SK-N-SH (cell line): ENCODE measurements around the gene PROM1. TPM values are rescaled to one million over a fixed set of nuclear protein-coding genes. Genes with fewer than 3 reads are reported as not detected.

ENCODE experiments used
- CTCF ChIA-PET: fragments of 300-600, 350-600 bp; formaldehyde crosslinking; extraction: SDS; loops from one replicate; lab custom pipeline; 2021; lab: Yijun Ruan, JAX
- POLR2A ChIA-PET: fragments of 350-600 bp; sonication (Branson Sonifier 250); formaldehyde crosslinking; extraction: SDS; loops from one replicate; lab custom pipeline; 2020; ENCODE audit warnings: antibody characterized with exemption, inconsistent platforms; lab: Yijun Ruan, JAX
- DNase-seq: peaks from one replicate; pipeline ENCODE4 v3.0.0; 2012
- H2AFZ ChIP-seq: fragments of 200-600 bp; sonication (generic); 2 replicates; pipeline ENCODE4 v1.8.1; 2016; ENCODE audit warnings: antibody characterized with exemption, mild to moderate bottlenecking, low read depth
- H3F3A ChIP-seq: fragments of 200-600 bp; sonication (generic); replicated peaks from 2 replicates; pipeline ENCODE3; 2016; ENCODE audit warnings: antibody characterized with exemption, mild to moderate bottlenecking; ENCODE audit not compliant: insufficient read depth
- H3K27ac ChIP-seq, 2 experiments: fragments of 200-500 bp in 1 of 2; fragments of 200-600 bp in 1 of 2; sonication (Bioruptor generic) in 1 of 2; sonication (generic), shearing (Covaris generic) in 1 of 2; 2 replicates each; pipeline versions ENCODE4 v1.5.1 to v1.6.1; 2014 to 2016; ENCODE audit warnings: low read depth in 2 of 2, inconsistent platforms in 1 of 2, low read length in 1 of 2, mild to moderate bottlenecking in 1 of 2, mixed read lengths in 1 of 2
- H3K27me3 ChIP-seq: fragments of 200-600 bp; sonication (generic), shearing (Covaris generic); 2 replicates; pipeline ENCODE4 v1.6.1; 2016; ENCODE audit warnings: mixed run types; ENCODE audit not compliant: insufficient read depth
- H3K36me3 ChIP-seq, 2 experiments: fragments of 200-500 bp in 1 of 2; fragments of 200-600 bp in 1 of 2; sonication (Bioruptor generic) in 1 of 2; sonication (generic) in 1 of 2; replicated peaks in 1 of 2; 2 replicates each; pipeline versions ENCODE3 to v1.5.1; 2014 to 2016; ENCODE audit warnings: low read length in 1 of 2, mild to moderate bottlenecking in 1 of 2; ENCODE audit not compliant: insufficient read depth in 2 of 2, control insufficient read depth in 1 of 2
- H3K4me1 ChIP-seq, 2 experiments: fragments of 200-500 bp in 1 of 2; fragments of 200-600 bp in 1 of 2; sonication (Bioruptor generic) in 1 of 2; sonication (generic), shearing (Covaris generic) in 1 of 2; 2 replicates each; pipeline versions ENCODE4 v1.5.1 to v1.6.1; 2014 to 2016; ENCODE audit warnings: low read depth in 1 of 2, low read length in 1 of 2, mixed run types in 1 of 2; ENCODE audit not compliant: insufficient read depth in 2 of 2, control insufficient read depth in 1 of 2
- H3K4me2 ChIP-seq: fragments of 200-600 bp; sonication (generic), shearing (Covaris generic); 2 replicates; pipeline ENCODE4 v1.6.1; 2017; ENCODE audit warnings: mixed run types
- H3K4me3 ChIP-seq, 2 experiments: fragments of 200-500 bp in 1 of 2; fragments of 200-600 bp in 1 of 2; sonication (Bioruptor generic) in 1 of 2; sonication (generic), shearing (Covaris generic) in 1 of 2; 2 replicates each; pipeline versions ENCODE4 v1.5.1 to v1.8.1; 2014 to 2016; ENCODE audit warnings: low read depth in 2 of 2, inconsistent platforms in 1 of 2, low read length in 1 of 2, mild to moderate bottlenecking in 1 of 2, mixed read lengths in 1 of 2, moderate library complexity in 1 of 2
- H3K79me2 ChIP-seq: fragments of 200-600 bp; sonication (generic); 2 replicates; pipeline ENCODE4 v1.8.1; 2017; ENCODE audit warnings: mild to moderate bottlenecking; ENCODE audit not compliant: insufficient read depth
- H3K9ac ChIP-seq: fragments of 200-600 bp; sonication (generic); 2 replicates; pipeline ENCODE4 v1.6.1; 2017; ENCODE audit warnings: mixed run types
- H3K9me2 ChIP-seq: fragments of 200-600 bp; sonication (generic); 2 replicates; pipeline ENCODE4 v1.6.1; 2017; ENCODE audit warnings: mixed run types
- H3K9me3 ChIP-seq: fragments of 200-600 bp; sonication (generic); 2 replicates; pipeline ENCODE4 v1.6.1; 2017; ENCODE audit warnings: mixed run types, mild to moderate bottlenecking, moderate library complexity
- H4K20me1 ChIP-seq: fragments of 200-600 bp; sonication (generic); 2 replicates; pipeline ENCODE4 v1.6.1; 2017; ENCODE audit warnings: mild to moderate bottlenecking, mixed run types; ENCODE audit not compliant: insufficient read depth
- EP300 ChIP-seq, 2 experiments: IDR thresholded peaks; 2 replicates each; pipeline versions ENCODE4 v1.4.0 to v1.6.1; 2012; ENCODE audit warnings: borderline replicate concordance in 1 of 2, low read depth in 1 of 2, low read length in 1 of 2
- EZH2phosphoT487 ChIP-seq: fragments of 200-600 bp; sonication (generic); IDR thresholded peaks from 2 replicates; pipeline ENCODE4 v1.6.1; 2017; ENCODE audit warnings: low read depth, mixed run types, mild to moderate bottlenecking, antibody characterized with exemption, moderate library complexity, borderline replicate concordance
- FOSL2 ChIP-seq: IDR thresholded peaks from 2 replicates; pipeline ENCODE4 v1.4.0; 2012; ENCODE audit warnings: low read depth, mild to moderate bottlenecking, moderate library complexity, borderline replicate concordance
- FOXJ3 ChIP-seq: sonication (generic); formaldehyde crosslinking; IDR thresholded peaks from 2 replicates; pipeline ENCODE4 v1.5.1; 2020; ENCODE audit warnings: mild to moderate bottlenecking, missing genetic modification reagents
- FOXM1 ChIP-seq: IDR thresholded peaks from 2 replicates; pipeline ENCODE4 v1.4.0; 2012; ENCODE audit warnings: low read depth, mild to moderate bottlenecking
- GABPA ChIP-seq: IDR thresholded peaks from 2 replicates; pipeline ENCODE4 v1.4.0; 2012; ENCODE audit warnings: low read depth, mild to moderate bottlenecking
- GATA2 ChIP-seq: sonication (generic); formaldehyde crosslinking; IDR thresholded peaks from 2 replicates; pipeline ENCODE4 v1.5.0; 2020; ENCODE audit warnings: mild to moderate bottlenecking, missing genetic modification reagents
- RAD21 ChIP-seq: IDR thresholded peaks from 2 replicates; pipeline ENCODE4 v1.6.1; 2012; ENCODE audit warnings: mild to moderate bottlenecking, low read length
- RFX5 ChIP-seq: IDR thresholded peaks from 2 replicates; pipeline ENCODE4 v1.6.1; 2012; ENCODE audit warnings: mild to moderate bottlenecking, improper control_type of control experiment, low read length
- RXRA ChIP-seq: IDR thresholded peaks from 2 replicates; pipeline ENCODE4 v1.4.0; 2012; ENCODE audit warnings: low read depth, mild to moderate bottlenecking, borderline replicate concordance
- SMC3 ChIP-seq: IDR thresholded peaks from 2 replicates; pipeline ENCODE4 v1.6.1; 2012; ENCODE audit warnings: low read depth, low read length, improper control_type of control experiment
- TEAD4 ChIP-seq: IDR thresholded peaks from 2 replicates; pipeline ENCODE4 v1.4.0; 2012; ENCODE audit warnings: mild to moderate bottlenecking, borderline replicate concordance; ENCODE audit not compliant: insufficient read depth
- WGBS: methylation state at CpG from one replicate; pipeline ENCODE4 v1.1.6; 2017; ENCODE audit warnings: low lambda C conversion rate; 5-methylcytosine and 5-hydroxymethylcytosine counted together
- polyA plus RNA-seq, 3 experiments: library from polyadenylated mRNA; depleted of rRNA; stranded (reverse); fragments of >200 nt; gene quantifications; 2 replicates each; pipeline ENCODE4 v1.2.3, GENCODE V29; 2012
- TF ChIP-seq, protein P1 (sequence below): fragments of 150-350 bp; IDR thresholded peaks from 2 replicates; pipeline ENCODE4 v1.6.1; 2016; ENCODE audit warnings: mild to moderate bottlenecking, low read depth, low read length
- TF ChIP-seq, protein P2 (sequence below): fragments of 150-350 bp; IDR thresholded peaks from 2 replicates; pipeline ENCODE4 v1.6.1; 2017; ENCODE audit warnings: antibody characterized with exemption, low read length, low read depth, borderline replicate concordance
- TF ChIP-seq, protein P3 (sequence below): IDR thresholded peaks from 2 replicates; pipeline ENCODE4; 2012
- TF ChIP-seq, protein P4 (sequence below): IDR thresholded peaks from 2 replicates; pipeline ENCODE4 v1.4.0; 2012; ENCODE audit warnings: low read depth, borderline replicate concordance

PROM1 gene
- polyA plus RNA-seq, 1 of the 3 experiments (the other 2 are of a cell fraction) = not detected

DNA sequence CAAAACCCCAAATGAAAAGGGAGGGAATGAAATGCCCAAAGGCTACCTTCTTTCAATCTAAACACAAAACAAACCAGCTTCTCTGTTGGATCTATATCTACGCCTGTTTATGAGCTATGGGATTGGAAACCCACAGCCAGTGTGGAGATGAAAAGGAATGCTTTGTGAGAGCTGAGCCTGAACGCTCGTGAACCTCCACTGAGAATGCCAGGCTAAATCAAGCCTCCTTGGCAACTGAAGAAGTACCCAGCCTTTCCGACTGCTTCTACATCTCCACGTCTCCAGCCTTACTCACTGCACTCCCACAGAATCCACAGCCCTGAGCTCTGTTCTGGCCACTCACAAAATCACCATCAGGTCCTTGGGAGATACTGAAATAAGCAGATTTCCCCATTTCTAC lies 31.8 kb downstream of the PROM1 start:
- POLR2A ChIA-PET = no interaction called here
- peaks cover 0 to 9% of the 10 kb centered on the region in 2 experiments; a peak in 2 of 4 replicates for H3K4me1 ChIP-seq

DNA sequence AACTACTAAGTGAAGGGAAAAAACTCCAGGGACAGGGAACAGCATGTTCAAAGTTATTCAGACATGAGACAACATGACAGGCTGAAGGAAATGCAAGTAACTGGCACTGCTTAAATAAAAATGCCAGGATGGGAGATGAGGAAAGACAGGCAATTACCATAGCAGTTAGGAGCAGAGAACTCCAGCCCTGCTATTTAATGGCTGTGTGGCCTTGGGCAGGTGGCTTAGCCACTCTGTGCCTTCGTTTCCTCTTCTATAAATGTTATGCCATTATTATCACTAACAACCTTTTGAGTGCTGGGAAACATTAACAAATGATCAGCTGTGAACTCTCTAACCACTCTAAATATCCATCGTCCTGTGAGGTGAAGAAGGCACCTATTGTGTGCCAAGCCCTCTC lies 32.7 kb downstream of the PROM1 start:
- no peak overlapping the region for H3K27ac ChIP-seq
- H4K20me1 ChIP-seq = no peaks in the 10 kb centered on the region
- CTCF ChIA-PET = no interaction called here
- TF ChIP-seq RXRA (no peak), GATA2 (CRISPR knock-in tag) (no peak), EP300 (IDR thresholded peaks at IDR 0.05; ENCODE audit: borderline replicate concordance in 1 of 2, low read depth in 1 of 2, low read length in 1 of 2) (no peak), FOSL2 (no peak)
- TF ChIP-seq, protein P1, sequence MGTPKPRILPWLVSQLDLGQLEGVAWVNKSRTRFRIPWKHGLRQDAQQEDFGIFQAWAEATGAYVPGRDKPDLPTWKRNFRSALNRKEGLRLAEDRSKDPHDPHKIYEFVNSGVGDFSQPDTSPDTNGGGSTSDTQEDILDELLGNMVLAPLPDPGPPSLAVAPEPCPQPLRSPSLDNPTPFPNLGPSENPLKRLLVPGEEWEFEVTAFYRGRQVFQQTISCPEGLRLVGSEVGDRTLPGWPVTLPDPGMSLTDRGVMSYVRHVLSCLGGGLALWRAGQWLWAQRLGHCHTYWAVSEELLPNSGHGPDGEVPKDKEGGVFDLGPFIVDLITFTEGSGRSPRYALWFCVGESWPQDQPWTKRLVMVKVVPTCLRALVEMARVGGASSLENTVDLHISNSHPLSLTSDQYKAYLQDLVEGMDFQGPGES = no peak
- TF ChIP-seq, all 33 proteins: peak for 0
- DNase-seq = no peak
- H3K4me1 ChIP-seq = peaks cover 0 to 1% of the 10 kb centered on the region in 2 experiments; a peak in 1 of 4 replicates
- no peak overlapping the region for H3K9ac ChIP-seq
- no peak overlapping the region for H2AFZ ChIP-seq
- no peaks in the 10 kb centered on the region for H3K9me3 ChIP-seq
- no peak overlapping the region for H3K4me2 ChIP-seq
- no peaks in the 10 kb centered on the region for H3F3A ChIP-seq
- H3K9me2 ChIP-seq = no peaks in the 10 kb centered on the region
- H3K36me3 ChIP-seq = no peaks in the 10 kb centered on the region
- WGBS = 48% methylated on average over 2 of the region's 2 CpGs
- no peak overlapping the region for H3K4me3 ChIP-seq
- H3K27me3 ChIP-seq = no peaks in the 10 kb centered on the region; the same call in 1 of the 2 replicates
- H3K79me2 ChIP-seq = no peaks in the 10 kb centered on the region
- POLR2A ChIA-PET = no interaction called here

More for the DNA sequence above, 31.8 kb downstream of the PROM1 start:
- no peaks in the 10 kb centered on the region for H3K79me2 ChIP-seq
- H3K9me2 ChIP-seq = no peaks in the 10 kb centered on the region
- peaks cover 4% of the 10 kb centered on the region; the same call in 1 of the 2 replicates for H3K27me3 ChIP-seq
- no peaks in the 10 kb centered on the region for H3F3A ChIP-seq
- no peaks in the 10 kb centered on the region for H3K36me3 ChIP-seq
- DNase-seq = no peak
- no peaks in the 10 kb centered on the region for H4K20me1 ChIP-seq
- no peaks in the 10 kb centered on the region for H3K9me3 ChIP-seq
- H3K4me2 ChIP-seq = no peak overlapping the region
- no peak overlapping the region for H3K9ac ChIP-seq
- H3K27ac ChIP-seq = no peak overlapping the region
- H3K4me3 ChIP-seq = no peak overlapping the region
- no peak for TF ChIP-seq RAD21
- CTCF ChIA-PET = interaction anchor here (0.6 kb wide), 1 partner anchor 398 kb away, joined by 3 read pairs; no protein-coding TSS in a partner anchor
- 62% methylated on average over 5 of the region's 5 CpGs for WGBS
- H2AFZ ChIP-seq = no peak overlapping the region

DNA sequence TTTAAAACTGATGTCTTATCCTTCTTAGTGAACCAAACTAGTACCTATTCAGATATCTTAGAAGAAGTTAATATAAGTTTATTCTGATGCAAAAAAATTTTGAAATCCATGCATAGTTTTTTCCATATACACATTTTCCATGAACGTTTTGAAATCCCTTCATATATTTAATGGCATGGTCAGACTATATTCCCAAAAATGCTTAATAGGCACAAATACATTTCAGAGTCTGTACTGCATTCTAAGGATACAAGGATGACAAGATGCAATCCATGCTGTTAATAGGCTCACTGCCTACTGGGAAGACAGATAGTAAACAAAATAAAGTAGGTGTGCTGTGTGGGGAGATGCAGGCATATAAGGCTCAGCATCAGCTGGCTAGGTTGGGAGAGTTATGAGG lies 33.2 kb downstream of the PROM1 start:
- no peaks in the 10 kb centered on the region; the same call in 1 of the 2 replicates for H3K27me3 ChIP-seq
- no peak overlapping the region for H3K4me3 ChIP-seq
- no peaks in the 10 kb centered on the region for H3K9me2 ChIP-seq
- H2AFZ ChIP-seq = no peak overlapping the region
- H3K27ac ChIP-seq = no peak overlapping the region
- H3K36me3 ChIP-seq = no peaks in the 10 kb centered on the region
- ChIA-PET CTCF (interaction anchor here (0.7 kb wide), 1 partner anchor 43 kb away, joined by 3 read pairs; no protein-coding TSS in a partner anchor), POLR2A (no interaction called here)
- 6% methylated on average over 1 of the region's 1 CpG for WGBS
- H3K9ac ChIP-seq = no peak overlapping the region
- H3K9me3 ChIP-seq = no peaks in the 10 kb centered on the region
- H3K4me1 ChIP-seq = no peaks in the 10 kb centered on the region
- no peak overlapping the region for H3K4me2 ChIP-seq
- no peaks in the 10 kb centered on the region for H3F3A ChIP-seq
- H4K20me1 ChIP-seq = no peaks in the 10 kb centered on the region
- DNase-seq = no peak
- H3K79me2 ChIP-seq = no peaks in the 10 kb centered on the region
- no peak for TF ChIP-seq TEAD4
- no peak for TF ChIP-seq RFX5
- TF ChIP-seq, protein P2, sequence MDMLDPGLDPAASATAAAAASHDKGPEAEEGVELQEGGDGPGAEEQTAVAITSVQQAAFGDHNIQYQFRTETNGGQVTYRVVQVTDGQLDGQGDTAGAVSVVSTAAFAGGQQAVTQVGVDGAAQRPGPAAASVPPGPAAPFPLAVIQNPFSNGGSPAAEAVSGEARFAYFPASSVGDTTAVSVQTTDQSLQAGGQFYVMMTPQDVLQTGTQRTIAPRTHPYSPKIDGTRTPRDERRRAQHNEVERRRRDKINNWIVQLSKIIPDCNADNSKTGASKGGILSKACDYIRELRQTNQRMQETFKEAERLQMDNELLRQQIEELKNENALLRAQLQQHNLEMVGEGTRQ = no peak
- TF ChIP-seq SMC3 = no peak
- TF ChIP-seq FOXJ3 (CRISPR knock-in tag) = no peak
- TF ChIP-seq EZH2phosphoT487 = no peak
- TF ChIP-seq, protein P3, sequence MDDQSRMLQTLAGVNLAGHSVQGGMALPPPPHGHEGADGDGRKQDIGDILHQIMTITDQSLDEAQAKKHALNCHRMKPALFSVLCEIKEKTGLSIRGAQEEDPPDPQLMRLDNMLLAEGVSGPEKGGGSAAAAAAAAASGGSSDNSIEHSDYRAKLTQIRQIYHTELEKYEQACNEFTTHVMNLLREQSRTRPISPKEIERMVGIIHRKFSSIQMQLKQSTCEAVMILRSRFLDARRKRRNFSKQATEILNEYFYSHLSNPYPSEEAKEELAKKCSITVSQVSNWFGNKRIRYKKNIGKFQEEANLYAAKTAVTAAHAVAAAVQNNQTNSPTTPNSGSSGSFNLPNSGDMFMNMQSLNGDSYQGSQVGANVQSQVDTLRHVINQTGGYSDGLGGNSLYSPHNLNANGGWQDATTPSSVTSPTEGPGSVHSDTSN = no peak
- TF ChIP-seq, protein P4, sequence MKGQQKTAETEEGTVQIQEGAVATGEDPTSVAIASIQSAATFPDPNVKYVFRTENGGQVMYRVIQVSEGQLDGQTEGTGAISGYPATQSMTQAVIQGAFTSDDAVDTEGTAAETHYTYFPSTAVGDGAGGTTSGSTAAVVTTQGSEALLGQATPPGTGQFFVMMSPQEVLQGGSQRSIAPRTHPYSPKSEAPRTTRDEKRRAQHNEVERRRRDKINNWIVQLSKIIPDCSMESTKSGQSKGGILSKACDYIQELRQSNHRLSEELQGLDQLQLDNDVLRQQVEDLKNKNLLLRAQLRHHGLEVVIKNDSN = no peak
- no peak for TF ChIP-seq GABPA
- no peak for TF ChIP-seq RXRA
- TF ChIP-seq GATA2 (CRISPR knock-in tag) = no peak
- TF ChIP-seq FOXM1 = no peak
- TF ChIP-seq, all 33 proteins: peak for 0
